Left lung (tissue), 10 donors: ENCODE measurements around the gene GATAD2A. TPM values are rescaled to one million over a fixed set of nuclear protein-coding genes. Genes with fewer than 3 reads are reported as not detected.
A peak's percentile ranks its signal among the peaks of the same experiment; 100 is the strongest.

Source experiments
- ATAC-seq: fragments of 200-7000 bp; cut with Tn5 transposase; one replicate; pipeline ENCODE4 v1.9.1; 2020; ENCODE audit warnings: moderate library complexity
- DNase-seq, 4 donors: peaks; one replicate each; pipeline ENCODE4 v3.0.0-alpha.2; 2013 to 2020
- H3K27ac ChIP-seq, 2 donors: fragments of 200-600 bp; sonication (generic) in 1 of 2; one replicate each; pipeline versions ENCODE4 v1.5.0 to v1.8.0; 2020 to 2021
- H3K27me3 ChIP-seq, 2 donors: fragments of 200-600 bp; sonication (generic) in 1 of 2; one replicate each; pipeline versions ENCODE4 v1.5.0 to v1.8.0; 2020 to 2021
- H3K36me3 ChIP-seq, 2 donors: fragments of 200-600 bp; sonication (generic) in 1 of 2; one replicate each; pipeline versions ENCODE4 v1.5.0 to v1.8.0; 2020 to 2021
- H3K4me1 ChIP-seq, 2 donors: fragments of 200-600 bp; one replicate each; pipeline ENCODE4 v1.8.0; 2021
- H3K4me3 ChIP-seq, 2 donors: fragments of 200-600 bp; sonication (generic) in 1 of 2; one replicate each; pipeline versions ENCODE4 v1.5.0 to v1.8.0; 2020 to 2021; ENCODE audit warnings: mild to moderate bottlenecking in 1 of 2
- H3K9me3 ChIP-seq, 2 donors: fragments of 200-600 bp; sonication (generic) in 1 of 2; one replicate each; pipeline versions ENCODE4 v1.5.0 to v1.8.0; 2020 to 2021
- CTCF ChIP-seq, 2 donors: fragments of 200-600 bp; sonication (generic) in 1 of 2; IDR thresholded peaks; one replicate each; pipeline versions ENCODE4 v1.5.0 to v1.8.0; 2021; ENCODE audit warnings: antibody characterized with exemption in 2 of 2
- intact Hi-C, 2 donors: fragments of 100-400 bp; cut with DNase I; formaldehyde crosslinking; loops; one replicate each; pipeline versions ENCODE4 v1.11.2 to v1.14.2; 2022
- polyA plus RNA-seq, 6 donors: library from polyadenylated mRNA; unstranded; fragments of 120-200 nt; gene quantifications; one replicate each; pipeline ENCODE4 v1.2.1, GENCODE V29; 2013; ENCODE audit not compliant: insufficient read length in 6 of 6
- total RNA-seq, 2 donors: library from RNA; stranded (reverse); fragmentation: NEBNext Ultra II Directional; extraction: Animal tissue kit (Norgen Biotek cat#: 25700); gene quantifications; one replicate each; pipeline ENCODE4 v1.2.1, GENCODE V29; 2021
- donor health status: DM: no; HTN: yes; CAD: no.
- donor health status: DM: no; HTN: no; CAD: no.

The GATAD2A gene
- total and polyA plus RNA-seq, 8 donors = 39.3 to 97.3 (median 49.0) TPM

GRCh38 chr19:19550972-19551852, 145.7 kb downstream of the GATAD2A start:
- intact Hi-C loops = no loop called here
- Histone ChIP-seq H3K4me3 (no peak overlapping the region), H3K27ac (no peak overlapping the region), H3K27me3 (peaks cover 0 to 58% of the 10 kb centered on the region in 2 donors), H3K36me3 (no peaks in the 10 kb centered on the region), H3K9me3 (peaks cover 0 to 2% of the 10 kb centered on the region in 2 donors), H3K4me1 (no peaks in the 10 kb centered on the region)
- ATAC-seq = no peak
- TF ChIP-seq CTCF (IDR thresholded peaks at IDR 0.05) = no peak
- DNase-seq = no peak

DNA sequence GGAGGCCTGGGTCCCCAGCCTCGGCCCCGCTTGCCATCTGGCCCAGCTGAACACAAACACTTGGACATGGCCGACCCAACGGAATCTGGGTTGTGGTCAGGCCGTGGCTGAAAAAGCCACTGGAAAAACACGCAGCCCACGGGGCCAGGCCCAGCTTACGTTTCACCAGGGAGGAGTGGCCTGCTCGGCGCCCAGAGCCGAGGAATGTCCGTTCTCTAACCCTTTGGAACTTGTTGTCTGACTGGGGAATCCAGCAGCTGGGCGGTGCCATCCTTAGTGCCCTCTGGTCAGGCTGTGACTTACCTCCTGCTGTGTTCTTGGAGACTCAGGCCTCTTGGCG, 146.3 kb downstream of the GATAD2A start:
- ATAC-seq (no peak), DNase-seq (no peak)
- H3K9me3 ChIP-seq = peaks cover 0 to 2% of the 10 kb centered on the region in 2 donors
- no peaks in the 10 kb centered on the region for H3K4me1 ChIP-seq
- no peak for TF ChIP-seq CTCF (IDR thresholded peaks at IDR 0.05)
- intact Hi-C loops = no loop called here
- H3K36me3 ChIP-seq = no peaks in the 10 kb centered on the region
- peaks cover 0 to 53% of the 10 kb centered on the region in 2 donors for H3K27me3 ChIP-seq
- no peak overlapping the region for H3K27ac ChIP-seq
- H3K4me3 ChIP-seq = no peak overlapping the region

DNA sequence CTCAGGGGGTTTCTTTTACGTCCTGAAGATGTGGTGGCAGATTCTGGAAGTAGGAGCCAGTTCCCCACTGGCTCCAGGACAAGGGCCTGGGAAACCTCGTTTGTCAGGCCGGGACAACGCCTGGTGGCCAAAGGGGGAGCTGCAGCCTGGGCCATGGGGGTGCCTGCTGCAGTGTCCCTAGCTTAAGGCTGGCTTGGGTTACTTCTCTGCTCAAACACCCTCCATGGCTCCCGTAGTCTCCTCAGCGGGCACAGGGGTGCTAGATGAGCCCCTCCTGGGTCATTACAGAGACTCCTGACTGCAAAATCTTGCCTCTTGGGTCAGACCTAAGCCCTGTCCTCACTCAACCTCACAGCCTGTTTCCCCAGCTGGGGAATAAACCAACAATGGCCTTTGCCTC, 147.3 kb downstream of the GATAD2A start:
- no peak for DNase-seq
- H3K4me3 ChIP-seq = no peak overlapping the region
- H3K9me3 ChIP-seq = peaks cover 0 to 2% of the 10 kb centered on the region in 2 donors
- ATAC-seq = no peak
- intact Hi-C loops = no loop called here
- no peaks in the 10 kb centered on the region for H3K36me3 ChIP-seq
- peak; percentile 45 to 73 for TF ChIP-seq CTCF (IDR thresholded peaks at IDR 0.05)
- no peak overlapping the region for H3K27ac ChIP-seq
- no peaks in the 10 kb centered on the region for H3K4me1 ChIP-seq
- peaks cover 0 to 44% of the 10 kb centered on the region in 2 donors for H3K27me3 ChIP-seq

- no peak for TF ChIP-seq CTCF (IDR thresholded peaks at IDR 0.05)
- no peak overlapping the region for H3K4me3 ChIP-seq
- peaks cover 0 to 2% of the 10 kb centered on the region in 2 donors for H3K9me3 ChIP-seq
- intact Hi-C loops = no loop called here
- DNase-seq (no peak), ATAC-seq (no peak)
- H3K27me3 ChIP-seq = peaks cover 0 to 36% of the 10 kb centered on the region in 2 donors
- H3K27ac ChIP-seq = no peak overlapping the region
- H3K36me3 ChIP-seq = no peaks in the 10 kb centered on the region
- no peaks in the 10 kb centered on the region for H3K4me1 ChIP-seq
These were observed 148.2 kb downstream of the GATAD2A start for GRCh38 chr19:19553670-19554069.

GRCh38 chr19:19554074-19555023, 148.9 kb downstream of the GATAD2A start:
- H3K4me3 ChIP-seq = no peak overlapping the region
- H3K9me3 ChIP-seq = peaks cover 0 to 2% of the 10 kb centered on the region in 2 donors
- peak; percentile 64 for ATAC-seq
- H3K27me3 ChIP-seq = peaks cover 0 to 29% of the 10 kb centered on the region in 2 donors
- intact Hi-C loops = no loop called here
- DNase-seq = peak in 1 of 4 donors; percentile 93
- no peaks in the 10 kb centered on the region for H3K36me3 ChIP-seq
- peak; percentile 63 to 90 for TF ChIP-seq CTCF (IDR thresholded peaks at IDR 0.05)
- no peak overlapping the region for H3K27ac ChIP-seq
- no peaks in the 10 kb centered on the region for H3K4me1 ChIP-seq
